A673 (cell line): ENCODE data around the gene NOX3. TPM values are rescaled to one million over a fixed set of nuclear protein-coding genes. Genes with fewer than 3 reads are reported as not detected.

Experiments used
- BruUV-seq: library from RNA; stranded (reverse); fragments of 400-500 nt; replicated peaks from 2 replicates; lab custom pipeline; 2021; lab: Mats Ljungman, UMichigan
- CTCF ChIA-PET: fragments of 300-600 bp; sonication (Branson Sonifier 250); formaldehyde crosslinking; loops from one replicate; lab custom pipeline; 2022; ENCODE audit warnings: antibody characterized with exemption; lab: Charles Lee
- POLR2A ChIA-PET: fragments of 300-600 bp; sonication (Branson Sonifier 250); formaldehyde crosslinking; loops from one replicate; lab custom pipeline; 2022; ENCODE audit warnings: antibody characterized with exemption; ENCODE audit not compliant: low non-redundant PET; lab: Charles Lee
- DNase-seq: peaks from one replicate; pipeline ENCODE4 v3.0.0-alpha.2; 2015; ENCODE audit warnings: low spot score
- H3K27ac ChIP-seq: fragments of 200-600 bp; sonication (generic); 2 replicates; pipeline ENCODE4 v1.5.1; 2016; ENCODE audit warnings: mixed run types, low read depth, mild to moderate bottlenecking, mixed read lengths, antibody characterized with exemption, low read length; ENCODE audit not compliant: poor library complexity, severe bottlenecking
- H3K27me3 ChIP-seq: fragments of 200-600 bp; sonication (generic); replicated peaks from 2 replicates; pipeline ENCODE4 v1.6.1; 2017; ENCODE audit warnings: mixed run types, low read depth, mild to moderate bottlenecking, mixed read lengths, antibody characterized with exemption, low read length; ENCODE audit not compliant: insufficient read depth, poor library complexity
- H3K36me3 ChIP-seq: fragments of 200-600 bp; sonication (generic); 2 replicates; pipeline ENCODE4 v1.6.1; 2016; ENCODE audit warnings: mixed run types, mild to moderate bottlenecking, mixed read lengths, antibody characterized with exemption, low read length; ENCODE audit not compliant: insufficient read depth, poor library complexity, severe bottlenecking
- H3K4me1 ChIP-seq: fragments of 200-600 bp; sonication (generic); 2 replicates; pipeline ENCODE4 v1.6.1; 2017; ENCODE audit warnings: mixed run types, mild to moderate bottlenecking, mixed read lengths, antibody characterized with exemption, low read length; ENCODE audit not compliant: insufficient read depth, poor library complexity, severe bottlenecking
- H3K4me3 ChIP-seq: fragments of 200-600 bp; sonication (generic); 2 replicates; pipeline ENCODE4 v1.5.1; 2016; ENCODE audit warnings: low read depth, mixed run types, mild to moderate bottlenecking, mixed read lengths, low read length; ENCODE audit not compliant: poor library complexity, severe bottlenecking
- H3K9me3 ChIP-seq: fragments of 200-600 bp; sonication (generic); 2 replicates; pipeline ENCODE4 v1.6.1; 2016; ENCODE audit warnings: mixed run types, low read depth, mild to moderate bottlenecking, mixed read lengths, antibody characterized with exemption, low read length; ENCODE audit not compliant: poor library complexity, severe bottlenecking
- EZH2 ChIP-seq: fragments of 200-600 bp; sonication (generic); IDR thresholded peaks from 2 replicates; pipeline ENCODE4 v1.6.1; 2017; ENCODE audit warnings: borderline replicate concordance, low read depth, mild to moderate bottlenecking, mixed read lengths, antibody characterized with exemption, low read length; ENCODE audit not compliant: poor library complexity, severe bottlenecking
- intact Hi-C: fragments of 100-400 bp; cut with micrococcal nuclease; formaldehyde crosslinking; loops from one replicate; pipeline ENCODE4 v1.10.0; 2022; ENCODE audit not compliant: unreplicated experiment
- total RNA-seq: library from RNA; stranded (reverse); gene quantifications from 2 replicates; pipeline ENCODE4 v1.2.3, GENCODE V29; 2021
- TF ChIP-seq, protein P1 (sequence below): fragments of 300-800, 200-600 bp; sonication (generic); conservative IDR thresholded peaks from 2 replicates; pipeline ENCODE4 v1.5.1; 2017; ENCODE audit warnings: low read depth, mild to moderate bottlenecking, antibody characterized with exemption, low read length, moderate library complexity, mixed read lengths

NOX3 gene
- total RNA-seq, 1 experiment from 2014 or later: not detected

DNA sequence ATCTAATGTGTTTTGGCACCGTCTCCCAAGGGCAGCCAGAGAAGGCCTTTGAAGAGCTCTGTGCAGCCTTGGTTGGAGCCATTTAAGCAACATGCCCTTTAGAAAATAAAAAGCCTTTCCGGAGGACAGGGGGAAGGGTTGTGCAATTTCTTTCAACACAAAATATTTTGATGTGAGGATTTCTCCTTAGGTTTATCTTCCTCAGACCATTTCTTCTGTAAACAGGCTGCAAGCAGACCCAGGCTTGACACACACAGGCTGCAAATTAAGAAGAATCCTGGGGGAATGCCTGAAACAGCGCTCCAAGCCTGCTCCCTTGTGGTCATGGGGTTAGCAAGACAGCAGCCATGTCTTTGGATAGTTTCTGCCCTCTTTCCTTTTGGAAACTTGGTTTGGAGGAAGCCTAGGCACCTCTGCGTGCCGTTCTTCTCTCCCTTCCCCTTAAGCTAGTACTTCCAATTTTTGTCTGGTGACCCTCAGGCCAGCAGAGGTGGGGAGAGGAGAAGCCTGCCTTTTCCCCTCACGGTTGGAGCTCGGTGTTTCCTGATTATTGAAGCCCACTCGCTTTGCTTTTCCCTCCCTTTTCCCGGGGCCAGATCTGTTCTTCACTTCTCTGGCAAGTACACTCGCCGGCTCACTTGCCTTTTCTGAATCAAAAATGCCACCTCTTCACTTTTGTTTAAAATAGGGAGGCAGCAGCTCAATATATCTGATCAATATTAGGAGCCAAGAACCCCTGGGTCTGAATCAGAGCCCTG is 39.6 kb upstream of the NOX3 start:
- BruUV-seq: no TSS peak
- TF ChIP-seq, protein P1, sequence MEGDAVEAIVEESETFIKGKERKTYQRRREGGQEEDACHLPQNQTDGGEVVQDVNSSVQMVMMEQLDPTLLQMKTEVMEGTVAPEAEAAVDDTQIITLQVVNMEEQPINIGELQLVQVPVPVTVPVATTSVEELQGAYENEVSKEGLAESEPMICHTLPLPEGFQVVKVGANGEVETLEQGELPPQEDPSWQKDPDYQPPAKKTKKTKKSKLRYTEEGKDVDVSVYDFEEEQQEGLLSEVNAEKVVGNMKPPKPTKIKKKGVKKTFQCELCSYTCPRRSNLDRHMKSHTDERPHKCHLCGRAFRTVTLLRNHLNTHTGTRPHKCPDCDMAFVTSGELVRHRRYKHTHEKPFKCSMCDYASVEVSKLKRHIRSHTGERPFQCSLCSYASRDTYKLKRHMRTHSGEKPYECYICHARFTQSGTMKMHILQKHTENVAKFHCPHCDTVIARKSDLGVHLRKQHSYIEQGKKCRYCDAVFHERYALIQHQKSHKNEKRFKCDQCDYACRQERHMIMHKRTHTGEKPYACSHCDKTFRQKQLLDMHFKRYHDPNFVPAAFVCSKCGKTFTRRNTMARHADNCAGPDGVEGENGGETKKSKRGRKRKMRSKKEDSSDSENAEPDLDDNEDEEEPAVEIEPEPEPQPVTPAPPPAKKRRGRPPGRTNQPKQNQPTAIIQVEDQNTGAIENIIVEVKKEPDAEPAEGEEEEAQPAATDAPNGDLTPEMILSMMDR: peak; percentile 49
- TF ChIP-seq EZH2: no peak
- no peaks in the 10 kb centered on the region for H3K27me3 ChIP-seq
- ChIA-PET POLR2A (no interaction called here), CTCF (no interaction called here)
- H3K36me3 ChIP-seq: no peaks in the 10 kb centered on the region
- H3K27ac ChIP-seq: no peak overlapping the region
- intact Hi-C loops: loop anchor here (1.0 kb wide), 1 partner anchor 168 kb away; no protein-coding TSS in a partner anchor
- peaks cover 21% of the 10 kb centered on the region for H3K4me1 ChIP-seq
- no peak overlapping the region for H3K4me3 ChIP-seq
- no peaks in the 10 kb centered on the region for H3K9me3 ChIP-seq
- peak; percentile 61 for DNase-seq

DNA sequence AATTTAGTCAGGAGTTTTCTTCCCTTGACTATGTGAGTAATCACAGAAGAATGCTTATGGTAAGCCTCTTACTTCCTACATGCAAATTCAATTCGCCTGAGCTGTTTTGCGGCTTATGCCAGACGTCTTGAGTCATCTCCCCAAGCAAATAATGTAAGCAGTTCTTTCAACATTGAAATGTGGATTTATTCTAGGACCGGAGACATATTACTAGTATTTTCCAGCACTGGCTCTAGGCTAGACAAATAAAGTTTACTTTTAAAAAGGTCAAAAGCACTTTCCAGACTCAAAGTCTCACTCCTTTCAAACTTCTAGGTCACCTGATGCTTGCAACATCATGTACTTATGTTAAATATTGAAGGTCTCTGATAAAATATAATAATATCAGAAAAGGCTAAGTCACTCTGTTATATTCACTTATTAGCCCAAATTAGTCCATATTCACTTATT is 38.1 kb upstream of the NOX3 start:
- ChIA-PET POLR2A (no interaction called here), CTCF (no interaction called here)
- Histone ChIP-seq H3K4me3 (no peak overlapping the region), H3K4me1 (peaks cover 21% of the 10 kb centered on the region), H3K36me3 (no peaks in the 10 kb centered on the region), H3K27me3 (no peaks in the 10 kb centered on the region), H3K9me3 (no peaks in the 10 kb centered on the region), H3K27ac (peak overlapping the region; percentile 46)
- no peak for TF ChIP-seq EZH2
- TF ChIP-seq, protein P1: no peak
- DNase-seq: peak; percentile 95
- BruUV-seq: no TSS peak
- intact Hi-C loops: no loop called here

DNA sequence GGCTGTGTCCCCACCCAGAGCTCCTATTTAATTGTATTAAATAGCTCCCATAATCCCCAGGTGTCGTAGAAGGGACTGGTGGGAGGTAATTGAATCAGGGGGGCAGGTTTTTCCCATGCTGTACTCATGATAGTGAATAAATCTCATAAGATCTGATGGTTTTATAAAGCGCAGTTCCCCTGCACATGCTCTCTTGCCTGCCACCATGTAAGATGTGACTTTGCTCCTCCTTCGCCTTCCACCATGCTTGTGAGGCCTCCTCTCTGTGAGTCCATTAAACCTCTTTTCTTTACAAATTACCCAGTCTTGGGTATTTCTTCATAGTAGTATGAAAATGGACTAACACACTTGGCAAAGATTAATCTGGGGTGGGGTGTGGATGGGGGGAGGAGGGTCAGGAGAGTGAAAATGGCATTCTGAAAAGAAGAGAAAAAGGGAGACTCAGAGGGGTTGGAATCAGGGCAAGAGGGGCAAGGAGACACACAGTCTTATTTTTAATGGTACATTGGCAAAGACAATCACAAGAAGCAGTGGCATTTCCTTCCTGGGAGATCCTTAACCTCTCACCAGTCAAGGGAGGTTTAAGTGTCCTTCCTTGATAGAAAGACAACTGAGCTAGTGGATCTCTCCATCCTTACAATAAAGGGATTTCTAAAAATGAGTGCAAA is 37.5 kb upstream of the NOX3 start:
- Histone ChIP-seq H3K4me1 (peaks cover 21% of the 10 kb centered on the region), H3K4me3 (no peak overlapping the region), H3K27me3 (no peaks in the 10 kb centered on the region), H3K9me3 (no peaks in the 10 kb centered on the region), H3K27ac (peak overlapping the region; percentile 46), H3K36me3 (no peaks in the 10 kb centered on the region)
- ChIA-PET CTCF (no interaction called here), POLR2A (no interaction called here)
- TF ChIP-seq EZH2: no peak
- TF ChIP-seq, protein P1: no peak
- intact Hi-C loops: no loop called here
- BruUV-seq: no TSS peak
- no peak for DNase-seq
